Measurements from ENCODE around the gene SIPA1L3. TPM values are rescaled to one million over a fixed set of nuclear protein-coding genes. Genes with fewer than 3 reads are reported as not detected.
A peak's percentile ranks its signal among the peaks of the same experiment; 100 is the strongest.

Gene SIPA1L3
- total RNA-seq, 1 experiment from 2014 or later, result 36.0 TPM

DNA sequence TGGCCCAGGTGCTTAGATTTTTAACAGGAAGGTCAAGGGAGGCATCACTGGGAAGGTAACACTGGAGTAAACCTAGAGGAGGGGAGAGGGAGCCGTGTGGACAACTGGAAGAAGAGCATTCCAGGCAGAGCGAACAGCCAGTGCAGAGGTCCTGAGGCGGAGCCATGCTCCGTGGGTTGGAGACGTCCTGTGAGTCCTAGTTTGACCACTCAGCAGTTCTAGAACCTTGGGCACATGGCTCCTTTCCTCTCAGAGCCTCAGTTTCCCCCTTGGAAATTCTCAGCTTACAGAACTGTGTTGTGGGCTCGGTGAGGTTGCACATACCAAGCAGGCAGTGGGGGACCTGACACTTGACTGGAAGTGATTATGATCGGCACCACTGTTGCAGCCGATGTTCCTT is 186.1 kb downstream of the SIPA1L3 start:
- intact Hi-C loops (cut with micrococcal nuclease), result no loop called here
- ChIA-PET POLR2A (interaction anchor here (0.6 kb wide), 1 partner anchor 15 kb away, joined by 3 read pairs; no protein-coding TSS in a partner anchor), CTCF (interaction anchor here (0.6 to 1.8 kb wide), 2 partner anchors 191 to 226 kb away, joined by 3 to 7 read pairs; no protein-coding TSS in a partner anchor)
- Mint-ChIP-seq H3K27me3 (ENCODE audit: insufficient read depth, unreplicated experiment) (no peaks in the 10 kb centered on the region), H3K4me1 (ENCODE audit: insufficient read depth, unreplicated experiment) (no peaks in the 10 kb centered on the region), H3K9me3 (ENCODE audit: unreplicated experiment) (no peaks in the 10 kb centered on the region), H3K4me3 (ENCODE audit: unreplicated experiment) (no peak overlapping the region), H3K36me3 (ENCODE audit: insufficient read depth, unreplicated experiment) (peaks cover 15% of the 10 kb centered on the region), H3K27ac (ENCODE audit: low read depth, unreplicated experiment) (no peak overlapping the region)
- no TSS peak for BruUV-seq (replicated peaks)
- no peak for DNase-seq (ENCODE audit: unreplicated experiment)
- TF ChIP-seq, protein P1, sequence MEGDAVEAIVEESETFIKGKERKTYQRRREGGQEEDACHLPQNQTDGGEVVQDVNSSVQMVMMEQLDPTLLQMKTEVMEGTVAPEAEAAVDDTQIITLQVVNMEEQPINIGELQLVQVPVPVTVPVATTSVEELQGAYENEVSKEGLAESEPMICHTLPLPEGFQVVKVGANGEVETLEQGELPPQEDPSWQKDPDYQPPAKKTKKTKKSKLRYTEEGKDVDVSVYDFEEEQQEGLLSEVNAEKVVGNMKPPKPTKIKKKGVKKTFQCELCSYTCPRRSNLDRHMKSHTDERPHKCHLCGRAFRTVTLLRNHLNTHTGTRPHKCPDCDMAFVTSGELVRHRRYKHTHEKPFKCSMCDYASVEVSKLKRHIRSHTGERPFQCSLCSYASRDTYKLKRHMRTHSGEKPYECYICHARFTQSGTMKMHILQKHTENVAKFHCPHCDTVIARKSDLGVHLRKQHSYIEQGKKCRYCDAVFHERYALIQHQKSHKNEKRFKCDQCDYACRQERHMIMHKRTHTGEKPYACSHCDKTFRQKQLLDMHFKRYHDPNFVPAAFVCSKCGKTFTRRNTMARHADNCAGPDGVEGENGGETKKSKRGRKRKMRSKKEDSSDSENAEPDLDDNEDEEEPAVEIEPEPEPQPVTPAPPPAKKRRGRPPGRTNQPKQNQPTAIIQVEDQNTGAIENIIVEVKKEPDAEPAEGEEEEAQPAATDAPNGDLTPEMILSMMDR (IDR thresholded peaks at IDR 0.05; ENCODE audit: unreplicated experiment), result no peak

DNA sequence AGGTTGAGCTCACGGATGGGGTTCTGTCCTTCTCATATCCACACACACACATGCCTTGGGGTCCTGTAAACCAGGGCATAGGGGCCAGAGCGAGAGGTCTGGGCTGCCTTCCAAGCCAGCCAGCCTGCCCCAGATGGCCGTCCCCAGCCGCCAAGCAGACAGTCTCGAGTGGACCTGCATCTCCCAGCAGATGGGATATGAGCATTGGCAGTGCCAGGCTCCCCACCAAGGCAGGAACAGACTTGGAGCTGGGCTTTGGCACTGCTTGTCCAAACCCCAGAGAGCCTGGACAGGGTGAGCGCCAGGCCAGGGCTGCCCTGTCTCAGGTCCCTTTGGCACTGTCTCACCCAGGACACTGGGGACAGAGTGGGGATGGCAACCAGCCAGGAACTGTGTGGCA is 186.6 kb downstream of the SIPA1L3 start:
- intact Hi-C loops (cut with micrococcal nuclease), result no loop called here
- peaks cover 14% of the 10 kb centered on the region for H3K36me3 Mint-ChIP-seq (ENCODE audit: insufficient read depth, unreplicated experiment)
- no peak overlapping the region for H3K4me3 Mint-ChIP-seq (ENCODE audit: unreplicated experiment)
- DNase-seq (ENCODE audit: unreplicated experiment), result no peak
- no peak overlapping the region for H3K27ac Mint-ChIP-seq (ENCODE audit: low read depth, unreplicated experiment)
- no peaks in the 10 kb centered on the region for H3K9me3 Mint-ChIP-seq (ENCODE audit: unreplicated experiment)
- BruUV-seq (replicated peaks), result no TSS peak
- no peaks in the 10 kb centered on the region for H3K27me3 Mint-ChIP-seq (ENCODE audit: insufficient read depth, unreplicated experiment)
- H3K4me1 Mint-ChIP-seq (ENCODE audit: insufficient read depth, unreplicated experiment), result no peaks in the 10 kb centered on the region
- TF ChIP-seq, protein P1 (IDR thresholded peaks at IDR 0.05; ENCODE audit: unreplicated experiment), result no peak
- ChIA-PET CTCF (interaction anchor here (0.6 to 2.0 kb wide), 3 partner anchors 33 to 191 kb away, joined by 3 to 24 read pairs (median 7); no protein-coding TSS in a partner anchor), POLR2A (interaction anchor here (1.8 kb wide), 1 partner anchor 186 kb away, joined by 6 read pairs; the partner anchor contains the start of genes SIPA1L3 and WDR87)

DNA sequence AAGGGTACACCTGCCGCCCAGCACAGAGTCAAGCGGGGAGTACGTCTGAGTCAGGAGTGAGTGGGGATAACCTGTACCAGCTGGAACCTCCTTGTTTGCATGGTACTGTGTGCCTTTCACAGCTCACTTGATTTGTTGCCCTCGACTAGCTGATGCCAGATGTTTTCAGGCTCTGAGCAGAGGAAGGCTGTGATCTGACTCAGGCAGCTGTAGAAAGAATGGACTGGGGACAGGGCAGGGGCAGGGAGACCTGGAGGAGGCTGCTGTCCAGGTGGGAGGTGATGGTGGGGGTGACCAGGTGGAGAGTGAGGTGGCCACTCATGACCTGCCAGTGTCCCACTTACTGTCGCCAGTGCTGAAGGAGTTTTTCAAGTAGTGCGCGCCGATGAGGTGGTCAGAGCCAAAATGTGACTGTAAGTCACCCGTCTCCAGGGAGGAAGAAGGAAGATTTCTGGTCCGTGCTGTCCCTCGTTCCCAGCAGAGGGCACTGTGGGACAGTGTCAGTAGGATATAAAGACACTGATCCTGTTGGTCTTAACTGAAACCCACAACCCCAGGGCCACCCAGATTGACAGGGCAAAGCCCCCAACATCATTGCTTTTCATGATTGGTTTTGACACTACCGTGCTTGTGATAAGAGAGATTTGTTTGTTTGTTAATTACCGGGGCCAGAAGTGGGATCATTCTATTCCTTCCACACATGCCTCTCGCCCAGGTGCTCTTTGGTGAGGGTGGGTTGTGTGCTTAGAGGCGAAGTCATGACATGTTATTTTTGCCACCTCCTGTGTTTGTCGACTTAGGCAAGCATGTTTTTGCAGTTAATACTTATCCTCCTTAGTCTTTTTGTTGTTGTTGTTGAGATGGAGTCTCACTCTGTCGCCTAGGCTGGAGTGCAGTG is 188.7 kb downstream of the SIPA1L3 start:
- peak; percentile 77 for DNase-seq (ENCODE audit: unreplicated experiment)
- H3K4me3 Mint-ChIP-seq (ENCODE audit: unreplicated experiment), result no peak overlapping the region
- peaks cover 16% of the 10 kb centered on the region for H3K36me3 Mint-ChIP-seq (ENCODE audit: insufficient read depth, unreplicated experiment)
- H3K27ac Mint-ChIP-seq (ENCODE audit: low read depth, unreplicated experiment), result no peak overlapping the region
- H3K9me3 Mint-ChIP-seq (ENCODE audit: unreplicated experiment), result peaks cover 7% of the 10 kb centered on the region
- no TSS peak for BruUV-seq (replicated peaks)
- H3K27me3 Mint-ChIP-seq (ENCODE audit: insufficient read depth, unreplicated experiment), result no peaks in the 10 kb centered on the region
- ChIA-PET CTCF (interaction anchor here (0.6 to 2.5 kb wide), 32 partner anchors 12 to 223 kb away, joined by 3 to 24 read pairs (median 4); partner anchors contain the start of gene WDR87), POLR2A (interaction anchor here (1.8 kb wide), 1 partner anchor 189 kb away, joined by 6 read pairs; the partner anchor contains the start of genes SIPA1L3 and WDR87)
- no peaks in the 10 kb centered on the region for H3K4me1 Mint-ChIP-seq (ENCODE audit: insufficient read depth, unreplicated experiment)
- TF ChIP-seq, protein P1 (IDR thresholded peaks at IDR 0.05; ENCODE audit: unreplicated experiment), result peak; percentile 48
- intact Hi-C loops (cut with micrococcal nuclease), result loop anchor here (1.0 kb wide), 3 partner anchors 105 to 193 kb away; partner anchors contain the start of gene SIPA1L3

DNA sequence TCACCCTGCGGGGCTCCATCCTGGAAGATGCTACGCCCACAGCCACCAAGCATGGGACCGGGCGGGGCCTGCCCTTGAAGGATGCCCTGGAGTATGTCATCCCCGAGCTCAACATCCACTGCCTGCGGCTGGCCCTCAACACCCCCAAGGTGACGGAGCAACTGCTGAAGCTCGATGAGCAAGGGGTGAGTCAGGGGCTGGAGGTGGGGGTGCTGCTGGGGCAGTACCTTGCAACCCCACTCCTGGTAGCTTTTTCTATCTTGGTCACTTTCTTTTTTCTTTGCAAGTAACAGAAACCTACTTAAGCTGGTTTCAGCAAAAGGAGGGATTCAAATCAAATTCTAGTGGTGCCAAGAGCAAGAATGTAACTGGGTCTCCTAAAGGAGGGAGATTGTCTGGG is 193.0 kb downstream of the SIPA1L3 start:
- H3K27ac Mint-ChIP-seq (ENCODE audit: low read depth, unreplicated experiment), result no peak overlapping the region
- CTCF ChIA-PET, result interaction anchor here (0.5 to 1.0 kb wide), 5 partner anchors 11 to 169 kb away, joined by 3 to 4 read pairs (median 4); no protein-coding TSS in a partner anchor
- H3K27me3 Mint-ChIP-seq (ENCODE audit: insufficient read depth, unreplicated experiment), result no peaks in the 10 kb centered on the region
- peaks cover 7% of the 10 kb centered on the region for H3K9me3 Mint-ChIP-seq (ENCODE audit: unreplicated experiment)
- TF ChIP-seq, protein P1 (IDR thresholded peaks at IDR 0.05; ENCODE audit: unreplicated experiment), result no peak
- POLR2A ChIA-PET, result interaction anchor here (0.7 kb wide), 1 partner anchor 121 kb away, joined by 3 read pairs; no protein-coding TSS in a partner anchor
- no peaks in the 10 kb centered on the region for H3K4me1 Mint-ChIP-seq (ENCODE audit: insufficient read depth, unreplicated experiment)
- no TSS peak for BruUV-seq (replicated peaks)
- peaks cover 20% of the 10 kb centered on the region for H3K36me3 Mint-ChIP-seq (ENCODE audit: insufficient read depth, unreplicated experiment)
- no peak for DNase-seq (ENCODE audit: unreplicated experiment)
- intact Hi-C loops (cut with micrococcal nuclease), result no loop called here
- H3K4me3 Mint-ChIP-seq (ENCODE audit: unreplicated experiment), result no peak overlapping the region
